HEK293T (cell line): Measurements from ENCODE around the gene EVPLL.
A peak's percentile ranks its signal among the peaks of the same experiment; 100 is the strongest.

ENCODE experiments used
- CTCF ChIA-PET: fragments of 350-600 bp; formaldehyde crosslinking; extraction: SDS; loops from one replicate; lab custom pipeline; 2021; ENCODE audit warnings: antibody characterized with exemption, inconsistent platforms; lab: Yijun Ruan, JAX
- POLR2A ChIA-PET: fragments of 350-600 bp; formaldehyde crosslinking; extraction: SDS; loops from one replicate; lab custom pipeline; 2020; ENCODE audit warnings: antibody characterized with exemption, inconsistent platforms; lab: Yijun Ruan, JAX
- DNase-seq: peaks from one replicate; pipeline ENCODE4 v3.0.0; 2012; ENCODE audit warnings: mixed read lengths; ENCODE audit errors: extremely low spot score
- ARNT ChIP-seq: fragments of 450-650 bp; IDR thresholded peaks from 2 replicates; pipeline ENCODE4 v1.6.1; 2017; ENCODE audit warnings: mild to moderate bottlenecking
- BHLHE40 ChIP-seq: fragments of 450-650 bp; IDR thresholded peaks from 2 replicates; pipeline ENCODE4 v1.6.1; 2016; ENCODE audit warnings: mild to moderate bottlenecking, moderate library complexity, borderline replicate concordance
- CTBP1 ChIP-seq: fragments of 450-650 bp; IDR thresholded peaks from 2 replicates; pipeline ENCODE4 v1.6.1; 2016; ENCODE audit warnings: borderline replicate concordance
- ELF4 ChIP-seq: fragments of 450-650 bp; IDR thresholded peaks from 2 replicates; pipeline ENCODE4 v1.6.1; 2017; ENCODE audit warnings: antibody characterized with exemption
- FOXA1 ChIP-seq: fragments of 450-650 bp; IDR thresholded peaks from 2 replicates; pipeline ENCODE4 v1.6.1; 2016; ENCODE audit warnings: mild to moderate bottlenecking
- FOXK2 ChIP-seq: fragments of 450-650 bp; IDR thresholded peaks from 2 replicates; pipeline ENCODE4 v1.6.1; 2016; ENCODE audit warnings: mild to moderate bottlenecking
- FOXM1 ChIP-seq: fragments of 450-650 bp; IDR thresholded peaks from 2 replicates; pipeline ENCODE4 v1.6.1; 2017; ENCODE audit warnings: mild to moderate bottlenecking, borderline replicate concordance
- HDGF ChIP-seq: fragments of 450-650 bp; IDR thresholded peaks from 2 replicates; pipeline ENCODE4 v1.6.1; 2017; ENCODE audit warnings: antibody characterized with exemption, borderline replicate concordance
- L3MBTL2 ChIP-seq: fragments of 450-650 bp; conservative IDR thresholded peaks from 2 replicates; pipeline ENCODE4 v1.6.1; 2016; ENCODE audit warnings: mild to moderate bottlenecking
- LEF1 ChIP-seq: fragments of 450-650 bp; IDR thresholded peaks from 2 replicates; pipeline ENCODE4 v1.6.1; 2017; ENCODE audit warnings: mild to moderate bottlenecking, borderline replicate concordance
- NFRKB ChIP-seq: fragments of 450-650 bp; IDR thresholded peaks from 2 replicates; pipeline ENCODE4 v1.6.1; 2016; ENCODE audit warnings: mild to moderate bottlenecking, moderate library complexity
- SP1 ChIP-seq: fragments of 450-650 bp; IDR thresholded peaks from 2 replicates; pipeline ENCODE4 v1.6.1; 2017
- SUZ12 ChIP-seq: fragments of 450-650 bp; IDR thresholded peaks from 2 replicates; pipeline ENCODE4 v1.6.1; 2016; ENCODE audit warnings: mild to moderate bottlenecking
- TARDBP ChIP-seq: fragments of 450-650 bp; IDR thresholded peaks from 2 replicates; pipeline ENCODE4 v1.6.1; 2016
- ZNF384 ChIP-seq: fragments of 450-650 bp; IDR thresholded peaks from 2 replicates; pipeline ENCODE4 v1.6.1; 2016
- TF ChIP-seq, protein P1 (sequence below): fragments of 450-650 bp; IDR thresholded peaks from 2 replicates; pipeline ENCODE4 v1.6.1; 2016

Gene EVPLL

DNA sequence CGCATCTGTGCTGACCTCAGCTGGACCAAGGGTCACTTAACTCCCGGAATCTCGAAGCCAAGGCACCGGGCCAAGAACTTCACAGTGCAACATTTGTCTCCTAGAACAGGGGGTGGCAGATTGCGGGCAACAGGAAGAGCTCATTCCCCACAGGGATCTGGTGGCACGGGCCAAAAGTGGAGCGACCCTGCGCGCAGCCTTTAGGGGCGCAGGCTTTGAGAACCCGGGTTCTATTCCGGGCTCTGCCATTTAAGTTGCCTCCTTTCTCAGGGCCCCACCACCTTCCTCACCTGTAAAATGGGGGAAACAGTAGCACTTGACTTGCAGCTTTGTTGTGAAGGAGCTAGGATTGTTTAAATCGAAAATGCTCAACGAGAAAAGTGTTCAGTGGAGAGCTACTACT is 14.9 kb upstream of the EVPLL start:
- ChIA-PET CTCF (no interaction called here), POLR2A (interaction anchor here (1.0 to 1.7 kb wide), 6 partner anchors 10 to 179 kb away, joined by 3 to 9 read pairs (median 5); partner anchors contain the start of gene ALKBH5)
- TF ChIP-seq CTBP1 (no peak), TARDBP (no peak), L3MBTL2 (no peak), ARNT (no peak), ZNF384 (no peak), FOXM1 (no peak), ELF4 (no peak), LEF1 (no peak)
- TF ChIP-seq, protein P1, sequence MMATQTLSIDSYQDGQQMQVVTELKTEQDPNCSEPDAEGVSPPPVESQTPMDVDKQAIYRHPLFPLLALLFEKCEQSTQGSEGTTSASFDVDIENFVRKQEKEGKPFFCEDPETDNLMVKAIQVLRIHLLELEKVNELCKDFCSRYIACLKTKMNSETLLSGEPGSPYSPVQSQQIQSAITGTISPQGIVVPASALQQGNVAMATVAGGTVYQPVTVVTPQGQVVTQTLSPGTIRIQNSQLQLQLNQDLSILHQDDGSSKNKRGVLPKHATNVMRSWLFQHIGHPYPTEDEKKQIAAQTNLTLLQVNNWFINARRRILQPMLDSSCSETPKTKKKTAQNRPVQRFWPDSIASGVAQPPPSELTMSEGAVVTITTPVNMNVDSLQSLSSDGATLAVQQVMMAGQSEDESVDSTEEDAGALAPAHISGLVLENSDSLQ: no peak
- peak; percentile 19 for DNase-seq

DNA sequence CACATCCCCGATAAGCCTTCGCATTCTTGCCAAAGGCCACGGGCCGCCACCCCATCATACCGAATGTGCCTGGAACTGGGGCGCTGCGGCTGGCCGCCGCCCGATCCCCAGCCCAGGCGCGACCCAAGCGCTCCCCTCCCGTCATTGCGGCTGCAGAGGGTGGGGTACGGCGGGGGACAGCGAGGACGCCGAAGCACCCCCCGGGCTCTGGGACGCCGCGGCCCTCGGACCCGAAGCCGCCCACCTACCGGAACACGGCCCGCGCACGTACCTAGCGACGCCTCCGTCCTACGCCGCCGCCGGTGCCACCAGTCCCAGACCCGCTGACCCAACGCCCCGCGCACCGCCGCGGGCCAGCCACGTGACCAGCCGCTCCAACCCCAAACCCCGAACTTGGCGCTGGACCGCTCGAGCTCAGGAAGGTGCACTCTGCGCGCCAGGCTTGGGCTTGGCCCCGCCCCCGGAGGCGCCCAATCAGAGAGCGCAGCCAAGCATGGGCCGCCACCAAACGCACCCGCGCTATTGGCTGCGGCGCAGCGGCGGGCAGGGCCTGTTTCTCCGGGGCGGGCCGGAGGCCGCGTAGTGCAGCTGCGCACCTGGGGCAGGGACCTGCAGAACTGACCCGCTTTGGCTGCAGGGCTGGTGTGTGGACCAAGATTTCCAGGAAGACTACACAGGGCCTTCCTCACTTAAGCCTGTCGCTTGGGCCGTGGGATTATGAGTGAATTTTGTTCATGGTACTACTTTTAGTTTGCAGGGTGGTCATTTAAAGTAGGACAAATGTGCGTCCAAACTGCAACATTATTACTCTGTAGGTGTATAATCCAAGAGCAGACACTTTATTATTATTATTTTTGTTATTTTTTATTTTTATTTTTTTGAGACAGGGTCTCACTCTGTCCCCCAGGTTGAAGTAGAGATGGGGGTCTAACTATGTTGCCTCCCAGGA is 14.2 kb upstream of the EVPLL start, which contains the start of gene SHMT1:
SHMT1 (minus strand) TSS at position 450 of the 949 bp plus-strand sequence. CDS start 7,569 bp downstream, outside the sequence.
- POLR2A ChIA-PET: interaction anchor here (0.7 to 1.7 kb wide), 8 partner anchors 11 to 180 kb away, joined by 3 to 9 read pairs (median 4); partner anchors contain the start of genes ALKBH5, SMCR8 and TOP3A

DNA sequence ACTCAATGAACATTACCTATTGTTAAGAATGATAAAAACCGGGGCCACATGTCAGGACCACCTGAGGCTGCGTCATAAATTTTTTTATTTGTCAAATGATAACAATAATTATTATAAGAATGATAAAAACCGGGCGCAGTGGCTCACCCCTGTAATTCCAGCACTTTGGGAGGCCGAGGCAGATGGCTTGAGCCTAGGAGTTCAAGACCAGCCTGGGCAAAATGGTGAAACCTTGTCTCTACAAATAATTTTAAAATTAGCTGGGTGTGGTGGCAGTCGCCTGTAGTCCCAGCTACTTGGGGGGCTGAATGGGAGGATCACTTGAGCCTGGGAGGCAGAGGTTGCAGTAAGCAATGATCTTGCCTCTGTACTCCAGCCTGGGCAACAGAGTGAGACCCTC is 13.4 kb upstream of the EVPLL start:
- no peak for DNase-seq
- CTCF ChIA-PET: no interaction called here
- POLR2A ChIA-PET: interaction anchor here (1.5 kb wide), 1 partner anchor 49 kb away, joined by 3 read pairs; the partner anchor contains the start of genes SMCR8 and TOP3A
- TF ChIP-seq L3MBTL2 (no peak), FOXM1 (no peak), FOXA1 (no peak), NFRKB (no peak), SP1 (no peak)
- TF ChIP-seq, protein P1: no peak

More for the DNA sequence above, 14.2 kb upstream of the EVPLL start, which contains the start of gene SHMT1:
- TF ChIP-seq FOXK2 (no peak), CTBP1 (no peak), BHLHE40 (no peak), NFRKB (no peak), FOXM1 (no peak), L3MBTL2 (peak; percentile 58), ZNF384 (no peak), ELF4 (no peak), ARNT (no peak), SP1 (no peak), HDGF (peak; percentile 94; the same call in 1 of the 2 replicates)
- TF ChIP-seq, protein P1: no peak
- DNase-seq: peak; percentile 96
- CTCF ChIA-PET: interaction anchor here (0.7 kb wide), 1 partner anchor 55 kb away, joined by 3 read pairs; no protein-coding TSS in a partner anchor

DNA sequence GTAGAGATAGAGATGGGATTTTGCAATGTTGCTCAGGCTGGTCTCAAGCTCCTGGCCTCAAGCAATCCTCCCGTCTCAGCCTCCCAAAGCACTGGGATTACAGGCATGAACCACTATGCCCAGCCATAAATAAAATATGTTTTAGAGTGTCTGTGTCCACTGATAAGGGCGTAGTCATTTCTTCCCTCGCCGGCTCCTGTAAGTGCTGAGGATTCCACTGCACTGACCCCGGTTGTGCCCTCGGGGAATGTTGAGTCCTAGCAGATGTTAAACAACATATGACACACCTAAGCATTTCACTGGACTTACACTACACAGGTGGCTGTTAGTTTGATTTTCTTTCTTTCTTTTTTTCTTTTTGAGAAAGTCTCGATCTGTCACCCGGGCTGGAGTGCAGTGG is 8.6 kb upstream of the EVPLL start:
- CTCF ChIA-PET: no interaction called here
- TF ChIP-seq, protein P1: no peak
- TF ChIP-seq L3MBTL2: no peak
- no peak for TF ChIP-seq BHLHE40
- TF ChIP-seq FOXM1: no peak
- TF ChIP-seq ZNF384: no peak
- no peak for TF ChIP-seq ELF4
- TF ChIP-seq FOXK2: no peak
- no peak for TF ChIP-seq FOXA1
- no peak for TF ChIP-seq NFRKB
- TF ChIP-seq SP1: no peak
- TF ChIP-seq TARDBP: no peak
- TF ChIP-seq SUZ12: no peak
- no peak for TF ChIP-seq HDGF
- TF ChIP-seq ARNT: no peak
- no peak for TF ChIP-seq CTBP1
- no peak for TF ChIP-seq LEF1
- DNase-seq: no peak
- POLR2A ChIA-PET: no interaction called here

DNA sequence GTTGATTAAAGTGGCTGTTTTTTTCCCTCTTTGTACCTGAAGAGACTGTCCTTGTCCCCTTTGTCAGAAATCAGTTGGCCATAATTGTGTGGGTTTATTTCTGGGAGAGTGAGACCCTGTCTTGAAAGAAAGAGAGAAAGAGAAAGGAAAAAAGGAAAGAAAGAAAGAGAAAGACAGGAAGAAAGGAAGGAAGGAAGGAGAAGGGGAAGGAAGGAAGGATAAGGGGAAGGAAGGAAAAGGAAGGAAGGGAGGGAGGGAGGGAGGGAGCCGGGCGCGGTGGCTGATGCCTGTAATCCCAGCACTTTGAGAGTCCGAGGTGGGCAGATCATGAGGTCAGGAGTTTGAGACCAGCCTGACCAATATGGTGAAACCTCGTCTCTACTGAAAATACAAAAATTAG is 6.8 kb upstream of the EVPLL start:
- TF ChIP-seq FOXM1 (no peak), SP1 (no peak), FOXA1 (no peak), ARNT (no peak), BHLHE40 (no peak), CTBP1 (no peak), ZNF384 (no peak), NFRKB (no peak), ELF4 (no peak), SUZ12 (no peak), LEF1 (no peak), TARDBP (no peak), L3MBTL2 (no peak)
- TF ChIP-seq, protein P1: no peak
- no peak for DNase-seq
- CTCF ChIA-PET: no interaction called here
- POLR2A ChIA-PET: no interaction called here
